Fibroblast of skin of left quadriceps (primary cell): Measurements from ENCODE around the gene SLIT3.

Experiments
- DNase-seq, 2 experiments: peaks; one replicate each; pipeline ENCODE4 v3.0.0-alpha.2; 2013; ENCODE audit warnings: low read depth in 2 of 2

SLIT3 gene

GRCh38 chr5:169299191-169299662, 1.7 kb downstream of the SLIT3 start:
- no peak for DNase-seq

- DNase-seq = no peak
Measured at GRCh38 chr5:169298193-169298592, 2.7 kb downstream of the SLIT3 start.

- peak in 1 of 2 experiments; percentile 31 for DNase-seq
Measured at GRCh38 chr5:169296419-169297143, 4.4 kb downstream of the SLIT3 start.

- no peak for DNase-seq
Measured at GRCh38 chr5:169295306-169295705, 5.6 kb downstream of the SLIT3 start.

GRCh38 chr5:169294621-169295020, 6.3 kb downstream of the SLIT3 start:
- DNase-seq = no peak

GRCh38 chr5:169291877-169292276, 9.1 kb downstream of the SLIT3 start:
- no peak for DNase-seq

GRCh38 chr5:169290895-169291294, 10.0 kb downstream of the SLIT3 start:
- no peak for DNase-seq

- no peak for DNase-seq
Measured at GRCh38 chr5:169289520-169289919, 11.4 kb downstream of the SLIT3 start.

- DNase-seq = no peak
Measured at GRCh38 chr5:169288066-169288930, 12.6 kb downstream of the SLIT3 start.

- no peak for DNase-seq
Measured at GRCh38 chr5:169287529-169287928, 13.4 kb downstream of the SLIT3 start.

- DNase-seq = no peak
Measured at GRCh38 chr5:169286572-169287300, 14.2 kb downstream of the SLIT3 start.

- no peak for DNase-seq
Measured at GRCh38 chr5:169283887-169284286, 17.1 kb downstream of the SLIT3 start.

GRCh38 chr5:169281625-169282024, 19.3 kb downstream of the SLIT3 start:
- no peak for DNase-seq

- no peak for DNase-seq
Measured at GRCh38 chr5:169280696-169281095, 20.2 kb downstream of the SLIT3 start.

- no peak for DNase-seq
Measured at GRCh38 chr5:169280286-169280685, 20.7 kb downstream of the SLIT3 start.

GRCh38 chr5:169279125-169279524, 21.8 kb downstream of the SLIT3 start:
- no peak for DNase-seq

GRCh38 chr5:169273881-169274280, 27.1 kb downstream of the SLIT3 start:
- DNase-seq = no peak

GRCh38 chr5:169273451-169273850, 27.5 kb downstream of the SLIT3 start:
- DNase-seq = no peak

- no peak for DNase-seq
Measured at GRCh38 chr5:169272731-169273427, 28.1 kb downstream of the SLIT3 start.

- DNase-seq = no peak
Measured at GRCh38 chr5:169272111-169272510, 28.8 kb downstream of the SLIT3 start.

GRCh38 chr5:169270827-169271226, 30.1 kb downstream of the SLIT3 start:
- DNase-seq = no peak

GRCh38 chr5:169268019-169268418, 32.9 kb downstream of the SLIT3 start:
- peak; percentile 94 to 95 for DNase-seq
